ENCODE results near the gene NRK. TPM values are rescaled to one million over a fixed set of nuclear protein-coding genes. Genes with fewer than 3 reads are reported as not detected.

NRK gene
- polyA plus RNA-seq, 1 of the 3 experiments (the other 2 are of a cell fraction) = not detected

DNA sequence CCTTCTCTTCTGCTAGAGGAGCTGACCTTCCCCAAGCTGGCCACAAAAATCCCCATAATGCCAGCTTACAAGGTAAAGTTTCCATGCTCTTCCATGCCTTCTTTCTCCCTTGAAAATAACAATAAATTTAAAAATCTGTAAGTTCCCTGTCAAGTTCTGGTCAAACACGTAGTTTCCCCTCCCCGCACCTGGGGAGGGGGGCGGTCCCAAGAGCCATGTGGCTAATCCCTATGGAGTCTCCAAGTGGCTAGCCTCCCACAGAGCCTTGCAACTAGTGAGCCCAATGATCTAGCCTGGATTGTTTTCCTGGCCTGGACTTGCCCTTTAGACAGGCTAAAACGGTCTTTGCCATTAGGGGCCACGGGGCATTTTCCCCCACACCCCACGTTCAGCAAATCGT, 2.1 kb upstream of the NRK start:
- DNase-seq = no peak
- no peak overlapping the region for H3K4me2 ChIP-seq

More for the DNA sequence above, 2.1 kb upstream of the NRK start:
- Histone ChIP-seq H3K9me2 (no peaks in the 10 kb centered on the region), H3K9me3 (no peaks in the 10 kb centered on the region), H4K20me1 (ENCODE audit: insufficient read depth) (no peaks in the 10 kb centered on the region), H3F3A (replicated peaks; ENCODE audit: insufficient read depth) (no peaks in the 10 kb centered on the region), H3K4me1 (ENCODE audit: control insufficient read depth in 1 of 2, insufficient read depth in 2 of 2, low read depth in 1 of 2, low read length in 1 of 2) (no peaks in the 10 kb centered on the region; a peak in 1 of 4 replicates), H3K27me3 (ENCODE audit: insufficient read depth) (peaks cover 52% of the 10 kb centered on the region), H3K36me3 (replicated peaks in 1 of 2; ENCODE audit: control insufficient read depth in 1 of 2, insufficient read depth in 2 of 2, low read length in 1 of 2) (no peaks in the 10 kb centered on the region), H3K4me3 (ENCODE audit: low read depth in 2 of 2, low read length in 1 of 2) (no peak overlapping the region), H3K27ac (ENCODE audit: low read depth in 2 of 2, low read length in 1 of 2) (no peak overlapping the region), H3K79me2 (ENCODE audit: insufficient read depth) (no peaks in the 10 kb centered on the region), H2AFZ (ENCODE audit: low read depth) (no peak overlapping the region), H3K9ac (no peak overlapping the region)
- TF ChIP-seq RCOR1 (IDR thresholded peaks at IDR 0.05; ENCODE audit: low read length) (no peak), TCF12 (IDR thresholded peaks at IDR 0.05) (no peak), RFX5 (IDR thresholded peaks at IDR 0.05; ENCODE audit: low read length) (no peak), FOXJ3 (CRISPR knock-in tag; IDR thresholded peaks at IDR 0.05) (no peak), SIN3A (IDR thresholded peaks at IDR 0.05; ENCODE audit: borderline replicate concordance, low read depth, low read length) (no peak), ELF1 (IDR thresholded peaks at IDR 0.05) (no peak), SMC3 (IDR thresholded peaks at IDR 0.05; ENCODE audit: low read depth, low read length) (no peak), NFIC (IDR thresholded peaks at IDR 0.05; ENCODE audit: borderline replicate concordance) (no peak), NRF1 (IDR thresholded peaks at IDR 0.05; ENCODE audit: low read depth, low read length) (no peak), FOXM1 (IDR thresholded peaks at IDR 0.05; ENCODE audit: low read depth) (no peak), EZH2phosphoT487 (IDR thresholded peaks at IDR 0.05; ENCODE audit: borderline replicate concordance, low read depth) (no peak), RXRA (IDR thresholded peaks at IDR 0.05; ENCODE audit: borderline replicate concordance, low read depth) (no peak), MEF2A (IDR thresholded peaks at IDR 0.05; ENCODE audit: borderline replicate concordance, low read depth) (no peak), GABPA (IDR thresholded peaks at IDR 0.05; ENCODE audit: low read depth) (no peak)
- TF ChIP-seq, protein P1, sequence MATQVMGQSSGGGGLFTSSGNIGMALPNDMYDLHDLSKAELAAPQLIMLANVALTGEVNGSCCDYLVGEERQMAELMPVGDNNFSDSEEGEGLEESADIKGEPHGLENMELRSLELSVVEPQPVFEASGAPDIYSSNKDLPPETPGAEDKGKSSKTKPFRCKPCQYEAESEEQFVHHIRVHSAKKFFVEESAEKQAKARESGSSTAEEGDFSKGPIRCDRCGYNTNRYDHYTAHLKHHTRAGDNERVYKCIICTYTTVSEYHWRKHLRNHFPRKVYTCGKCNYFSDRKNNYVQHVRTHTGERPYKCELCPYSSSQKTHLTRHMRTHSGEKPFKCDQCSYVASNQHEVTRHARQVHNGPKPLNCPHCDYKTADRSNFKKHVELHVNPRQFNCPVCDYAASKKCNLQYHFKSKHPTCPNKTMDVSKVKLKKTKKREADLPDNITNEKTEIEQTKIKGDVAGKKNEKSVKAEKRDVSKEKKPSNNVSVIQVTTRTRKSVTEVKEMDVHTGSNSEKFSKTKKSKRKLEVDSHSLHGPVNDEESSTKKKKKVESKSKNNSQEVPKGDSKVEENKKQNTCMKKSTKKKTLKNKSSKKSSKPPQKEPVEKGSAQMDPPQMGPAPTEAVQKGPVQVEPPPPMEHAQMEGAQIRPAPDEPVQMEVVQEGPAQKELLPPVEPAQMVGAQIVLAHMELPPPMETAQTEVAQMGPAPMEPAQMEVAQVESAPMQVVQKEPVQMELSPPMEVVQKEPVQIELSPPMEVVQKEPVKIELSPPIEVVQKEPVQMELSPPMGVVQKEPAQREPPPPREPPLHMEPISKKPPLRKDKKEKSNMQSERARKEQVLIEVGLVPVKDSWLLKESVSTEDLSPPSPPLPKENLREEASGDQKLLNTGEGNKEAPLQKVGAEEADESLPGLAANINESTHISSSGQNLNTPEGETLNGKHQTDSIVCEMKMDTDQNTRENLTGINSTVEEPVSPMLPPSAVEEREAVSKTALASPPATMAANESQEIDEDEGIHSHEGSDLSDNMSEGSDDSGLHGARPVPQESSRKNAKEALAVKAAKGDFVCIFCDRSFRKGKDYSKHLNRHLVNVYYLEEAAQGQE (IDR thresholded peaks at IDR 0.05; ENCODE audit: low read depth, low read length) = no peak
- TF ChIP-seq, protein P2, sequence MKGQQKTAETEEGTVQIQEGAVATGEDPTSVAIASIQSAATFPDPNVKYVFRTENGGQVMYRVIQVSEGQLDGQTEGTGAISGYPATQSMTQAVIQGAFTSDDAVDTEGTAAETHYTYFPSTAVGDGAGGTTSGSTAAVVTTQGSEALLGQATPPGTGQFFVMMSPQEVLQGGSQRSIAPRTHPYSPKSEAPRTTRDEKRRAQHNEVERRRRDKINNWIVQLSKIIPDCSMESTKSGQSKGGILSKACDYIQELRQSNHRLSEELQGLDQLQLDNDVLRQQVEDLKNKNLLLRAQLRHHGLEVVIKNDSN (IDR thresholded peaks at IDR 0.05; ENCODE audit: borderline replicate concordance, low read depth) = no peak
- TF ChIP-seq, protein P3, sequence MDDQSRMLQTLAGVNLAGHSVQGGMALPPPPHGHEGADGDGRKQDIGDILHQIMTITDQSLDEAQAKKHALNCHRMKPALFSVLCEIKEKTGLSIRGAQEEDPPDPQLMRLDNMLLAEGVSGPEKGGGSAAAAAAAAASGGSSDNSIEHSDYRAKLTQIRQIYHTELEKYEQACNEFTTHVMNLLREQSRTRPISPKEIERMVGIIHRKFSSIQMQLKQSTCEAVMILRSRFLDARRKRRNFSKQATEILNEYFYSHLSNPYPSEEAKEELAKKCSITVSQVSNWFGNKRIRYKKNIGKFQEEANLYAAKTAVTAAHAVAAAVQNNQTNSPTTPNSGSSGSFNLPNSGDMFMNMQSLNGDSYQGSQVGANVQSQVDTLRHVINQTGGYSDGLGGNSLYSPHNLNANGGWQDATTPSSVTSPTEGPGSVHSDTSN (IDR thresholded peaks at IDR 0.05) = no peak
- TF ChIP-seq, protein P4, sequence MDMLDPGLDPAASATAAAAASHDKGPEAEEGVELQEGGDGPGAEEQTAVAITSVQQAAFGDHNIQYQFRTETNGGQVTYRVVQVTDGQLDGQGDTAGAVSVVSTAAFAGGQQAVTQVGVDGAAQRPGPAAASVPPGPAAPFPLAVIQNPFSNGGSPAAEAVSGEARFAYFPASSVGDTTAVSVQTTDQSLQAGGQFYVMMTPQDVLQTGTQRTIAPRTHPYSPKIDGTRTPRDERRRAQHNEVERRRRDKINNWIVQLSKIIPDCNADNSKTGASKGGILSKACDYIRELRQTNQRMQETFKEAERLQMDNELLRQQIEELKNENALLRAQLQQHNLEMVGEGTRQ (IDR thresholded peaks at IDR 0.05; ENCODE audit: borderline replicate concordance, low read depth, low read length) = no peak
- TF ChIP-seq, protein P5, sequence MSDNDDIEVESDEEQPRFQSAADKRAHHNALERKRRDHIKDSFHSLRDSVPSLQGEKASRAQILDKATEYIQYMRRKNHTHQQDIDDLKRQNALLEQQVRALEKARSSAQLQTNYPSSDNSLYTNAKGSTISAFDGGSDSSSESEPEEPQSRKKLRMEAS (IDR thresholded peaks at IDR 0.05; ENCODE audit: low read depth) = no peak
- ChIA-PET POLR2A (no interaction called here), CTCF (no interaction called here)
- 0% methylated on average over 7 of the region's 7 CpGs for WGBS (ENCODE audit: low lambda C conversion rate)

Data from SK-N-SH (cell line).